Stimulated activated CD4-positive, alpha-beta T cell treated with anti-CD3 and anti-CD28 coated beads, Interleukin-12 subunit alpha, Interleukin-12 subunit beta, amount 100 ng/mL, for 4 hours (primary cell): Measurements from ENCODE around the gene AP1S3.
"Not testable (repeated sequence)": the region's sequence is repeated elsewhere in the genome, so short reads cannot be mapped to it uniquely, and the experiment has no call there.

Experiments
- DNase-seq: peaks from one replicate; pipeline ENCODE4 v3.0.0-alpha.2; 2020

AP1S3 gene

GRCh38 chr2:223837287-223838061, at the start of gene AP1S3:
TSS of gene AP1S3 (minus strand) at chr2:223837582. CDS start at chr2:223837450, 132 bp downstream.
- peak; percentile 74 for DNase-seq

- no peak for DNase-seq
Observed at GRCh38 chr2:223887127-223887526, 49.7 kb upstream of the AP1S3 start.

GRCh38 chr2:223886726-223887125, 49.3 kb upstream of the AP1S3 start:
- DNase-seq, result no peak

- no peak for DNase-seq
Observed at GRCh38 chr2:223884399-223884798, 47.0 kb upstream of the AP1S3 start.

- no peak for DNase-seq
Observed at GRCh38 chr2:223882715-223883114, 45.3 kb upstream of the AP1S3 start.

GRCh38 chr2:223880796-223881195, 43.4 kb upstream of the AP1S3 start:
- no peak for DNase-seq

- no peak for DNase-seq
Observed at GRCh38 chr2:223877721-223878410, 40.5 kb upstream of the AP1S3 start.

GRCh38 chr2:223873672-223874071, 36.3 kb upstream of the AP1S3 start:
- no peak for DNase-seq

- DNase-seq, result not testable (repeated sequence)
Observed at GRCh38 chr2:223872772-223873171, 35.4 kb upstream of the AP1S3 start.

GRCh38 chr2:223871661-223872060, 34.3 kb upstream of the AP1S3 start:
- not testable (repeated sequence) for DNase-seq

- no peak for DNase-seq
Observed at GRCh38 chr2:223870840-223871611, 33.6 kb upstream of the AP1S3 start.

GRCh38 chr2:223868005-223868404, 30.6 kb upstream of the AP1S3 start:
- DNase-seq, result no peak

- no peak for DNase-seq
Observed at GRCh38 chr2:223865907-223866508, 28.6 kb upstream of the AP1S3 start.

- no peak for DNase-seq
Observed at GRCh38 chr2:223865124-223865523, 27.7 kb upstream of the AP1S3 start.

- DNase-seq, result no peak
Observed at GRCh38 chr2:223863491-223863890, 26.1 kb upstream of the AP1S3 start.

GRCh38 chr2:223860809-223861738, 23.7 kb upstream of the AP1S3 start:
- no peak for DNase-seq

- no peak for DNase-seq
Observed at GRCh38 chr2:223859070-223859469, 21.7 kb upstream of the AP1S3 start.

- no peak for DNase-seq
Observed at GRCh38 chr2:223856584-223856983, 19.2 kb upstream of the AP1S3 start.

GRCh38 chr2:223856021-223856420, 18.6 kb upstream of the AP1S3 start:
- no peak for DNase-seq

GRCh38 chr2:223855426-223855825, 18.0 kb upstream of the AP1S3 start:
- DNase-seq, result no peak

- no peak for DNase-seq
Observed at GRCh38 chr2:223854741-223855140, 17.4 kb upstream of the AP1S3 start.

GRCh38 chr2:223853425-223853837, 16.0 kb upstream of the AP1S3 start:
- DNase-seq, result no peak
